Measurements from ENCODE around the gene SMTNL1. TPM values are rescaled to one million over a fixed set of nuclear protein-coding genes. Genes with fewer than 3 reads are reported as not detected.
A peak's percentile ranks its signal among the peaks of the same experiment; 100 is the strongest.

Gene SMTNL1
- polyA plus RNA-seq, 4 donors, result 0.11 to 0.46 (median 0.22) TPM

GRCh38 chr11:57543593-57543992 is 6.2 kb downstream of the SMTNL1 start:
- no peak for DNase-seq (ENCODE audit: low read depth in 4 of 4, low spot score in 2 of 4)

GRCh38 chr11:57544566-57544965 is 7.2 kb downstream of the SMTNL1 start:
- no peak for DNase-seq (ENCODE audit: low read depth in 4 of 4, low spot score in 2 of 4)

GRCh38 chr11:57545883-57546282 is 8.5 kb downstream of the SMTNL1 start:
- no peak for DNase-seq (ENCODE audit: low read depth in 4 of 4, low spot score in 2 of 4)

GRCh38 chr11:57546451-57546850 is 9.1 kb downstream of the SMTNL1 start:
- no peak for DNase-seq (ENCODE audit: low read depth in 4 of 4, low spot score in 2 of 4)

GRCh38 chr11:57546869-57547475 is 9.6 kb downstream of the SMTNL1 start:
- DNase-seq (ENCODE audit: low read depth in 4 of 4, low spot score in 2 of 4), result no peak

GRCh38 chr11:57547854-57548377 is 10.5 kb downstream of the SMTNL1 start:
- no peak for DNase-seq (ENCODE audit: low read depth in 4 of 4, low spot score in 2 of 4)

GRCh38 chr11:57549983-57550382 is 12.6 kb downstream of the SMTNL1 start:
- DNase-seq (ENCODE audit: low read depth in 4 of 4, low spot score in 2 of 4), result no peak

- no peak for DNase-seq (ENCODE audit: low read depth in 4 of 4, low spot score in 2 of 4)
Observed at GRCh38 chr11:57551941-57552340, 14.5 kb downstream of the SMTNL1 start.

- no peak for DNase-seq (ENCODE audit: low read depth in 4 of 4, low spot score in 2 of 4)
Observed at GRCh38 chr11:57552479-57552878, 15.1 kb downstream of the SMTNL1 start.

- no peak for DNase-seq (ENCODE audit: low read depth in 4 of 4, low spot score in 2 of 4)
Observed at GRCh38 chr11:57555393-57555792, 18.0 kb downstream of the SMTNL1 start.

GRCh38 chr11:57556041-57556440 is 18.6 kb downstream of the SMTNL1 start:
- DNase-seq (ENCODE audit: low read depth in 4 of 4, low spot score in 2 of 4), result no peak

GRCh38 chr11:57560146-57560545 is 22.8 kb downstream of the SMTNL1 start:
- no peak for DNase-seq (ENCODE audit: low read depth in 4 of 4, low spot score in 2 of 4)

- no peak for DNase-seq (ENCODE audit: low read depth in 4 of 4, low spot score in 2 of 4)
Observed at GRCh38 chr11:57562596-57562995, 25.2 kb downstream of the SMTNL1 start.

GRCh38 chr11:57566005-57566904 is 28.9 kb downstream of the SMTNL1 start:
- DNase-seq (ENCODE audit: low read depth in 4 of 4, low spot score in 2 of 4), result peak in 1 of 4 donors; percentile 33

GRCh38 chr11:57566905-57567514 is 29.6 kb downstream of the SMTNL1 start:
- DNase-seq (ENCODE audit: low read depth in 4 of 4, low spot score in 2 of 4), result peak in 3 of 4 donors; percentile 17 to 23 (median 19)

- DNase-seq (ENCODE audit: low read depth in 4 of 4, low spot score in 2 of 4), result peak in 3 of 4 donors; percentile 39 to 48 (median 39)
Observed at GRCh38 chr11:57567515-57568329, 30.3 kb downstream of the SMTNL1 start, which contains the start of gene UBE2L6. Gene UBE2L6 (minus strand): TSS chr11:57567672. CDS start chr11:57567611, 61 bp downstream.

- DNase-seq (ENCODE audit: low read depth in 4 of 4, low spot score in 2 of 4), result peak; percentile 66 to 79 (median 71)
Observed at GRCh38 chr11:57568330-57568766, 31.0 kb downstream of the SMTNL1 start.

GRCh38 chr11:57571606-57572005 is 34.2 kb downstream of the SMTNL1 start:
- no peak for DNase-seq (ENCODE audit: low read depth in 4 of 4, low spot score in 2 of 4)

- no peak for DNase-seq (ENCODE audit: low read depth in 4 of 4, low spot score in 2 of 4)
Observed at GRCh38 chr11:57574061-57574460, 36.7 kb downstream of the SMTNL1 start.

- DNase-seq (ENCODE audit: low read depth in 4 of 4, low spot score in 2 of 4), result no peak
Observed at GRCh38 chr11:57584341-57584740, 46.9 kb downstream of the SMTNL1 start.
